ENCODE measurements around the gene GP2.

GP2 gene

DNA sequence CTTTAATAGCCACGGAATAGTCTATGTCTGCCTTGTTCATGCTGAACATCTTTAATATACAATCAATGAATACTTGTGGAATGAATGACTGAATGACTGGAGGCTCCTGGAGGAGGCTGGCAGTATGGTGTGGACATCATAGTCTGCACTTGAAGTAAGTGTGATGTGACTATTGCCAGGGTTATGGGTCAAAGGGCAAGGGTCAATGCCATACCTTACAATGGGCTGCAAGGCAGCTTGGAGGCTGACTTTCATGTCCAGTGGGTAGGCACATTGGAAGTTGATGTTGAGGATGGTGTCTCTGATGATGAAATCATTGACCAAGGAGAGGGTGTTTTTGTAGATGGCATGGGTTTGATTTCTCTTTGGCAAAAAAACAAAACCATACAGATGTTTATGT lies 7.9 kb downstream of the GP2 start:
- Histone ChIP-seq H3K36me3 (replicated peaks) (no peaks in the 10 kb centered on the region), H3K27me3 (replicated peaks) (no peaks in the 10 kb centered on the region), H3K27ac (no peak overlapping the region), H3K4me3 (ENCODE audit: low read depth, low read length) (no peak overlapping the region)
- DNase-seq = no peak
- TF ChIP-seq CTCF (IDR thresholded peaks at IDR 0.05; ENCODE audit: low read depth, low read length, missing control alignments) = no peak
- in situ Hi-C loops (cut with HindIII; ENCODE audit: low pct_ligation_motif_present, low sequenced_read_pairs) = no loop called here

DNA sequence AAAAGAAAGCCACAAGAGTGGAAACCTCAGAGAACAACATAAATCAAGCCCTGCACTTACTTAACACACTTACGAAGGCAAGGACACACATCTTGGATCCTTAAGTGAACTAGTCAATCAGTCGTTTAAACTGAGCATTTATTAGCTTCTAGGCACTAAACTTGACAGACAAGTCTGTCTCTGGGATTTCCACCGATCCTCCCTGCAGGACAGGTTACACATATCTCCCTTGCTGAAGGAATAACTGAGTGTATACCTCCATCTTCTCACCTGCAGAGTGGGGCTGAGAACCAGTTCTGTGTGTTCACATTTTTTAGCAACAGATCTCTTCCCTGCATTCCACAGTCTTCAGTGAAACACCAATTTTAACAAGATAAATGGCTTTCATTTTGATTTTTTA lies 8.9 kb downstream of the GP2 start:
- in situ Hi-C loops (cut with HindIII; ENCODE audit: low pct_ligation_motif_present, low sequenced_read_pairs) = no loop called here
- DNase-seq = no peak
- Histone ChIP-seq H3K4me3 (ENCODE audit: low read depth, low read length) (no peak overlapping the region), H3K36me3 (replicated peaks) (no peaks in the 10 kb centered on the region), H3K27ac (no peak overlapping the region), H3K27me3 (replicated peaks) (no peaks in the 10 kb centered on the region)
- no peak for TF ChIP-seq CTCF (IDR thresholded peaks at IDR 0.05; ENCODE audit: low read depth, low read length, missing control alignments)

- in situ Hi-C loops (cut with HindIII; ENCODE audit: low pct_ligation_motif_present, low sequenced_read_pairs) = no loop called here
- DNase-seq = no peak
- no peak overlapping the region for H3K4me3 ChIP-seq (ENCODE audit: low read depth, low read length)
- H3K27me3 ChIP-seq (replicated peaks) = no peaks in the 10 kb centered on the region
- TF ChIP-seq CTCF (IDR thresholded peaks at IDR 0.05; ENCODE audit: low read depth, low read length, missing control alignments) = no peak
- H3K36me3 ChIP-seq (replicated peaks) = no peaks in the 10 kb centered on the region
- no peak overlapping the region for H3K27ac ChIP-seq
These were observed 9.3 kb downstream of the GP2 start for GRCh38 chr16:20318006-20318405.

- no peak for DNase-seq
- TF ChIP-seq CTCF (IDR thresholded peaks at IDR 0.05; ENCODE audit: low read depth, low read length, missing control alignments) = no peak
- no peaks in the 10 kb centered on the region for H3K36me3 ChIP-seq (replicated peaks)
- H3K4me3 ChIP-seq (ENCODE audit: low read depth, low read length) = no peak overlapping the region
- no peaks in the 10 kb centered on the region for H3K27me3 ChIP-seq (replicated peaks)
- in situ Hi-C loops (cut with HindIII; ENCODE audit: low pct_ligation_motif_present, low sequenced_read_pairs) = no loop called here
- no peak overlapping the region for H3K27ac ChIP-seq
These were observed 10.2 kb downstream of the GP2 start for GRCh38 chr16:20317117-20317516.

DNA sequence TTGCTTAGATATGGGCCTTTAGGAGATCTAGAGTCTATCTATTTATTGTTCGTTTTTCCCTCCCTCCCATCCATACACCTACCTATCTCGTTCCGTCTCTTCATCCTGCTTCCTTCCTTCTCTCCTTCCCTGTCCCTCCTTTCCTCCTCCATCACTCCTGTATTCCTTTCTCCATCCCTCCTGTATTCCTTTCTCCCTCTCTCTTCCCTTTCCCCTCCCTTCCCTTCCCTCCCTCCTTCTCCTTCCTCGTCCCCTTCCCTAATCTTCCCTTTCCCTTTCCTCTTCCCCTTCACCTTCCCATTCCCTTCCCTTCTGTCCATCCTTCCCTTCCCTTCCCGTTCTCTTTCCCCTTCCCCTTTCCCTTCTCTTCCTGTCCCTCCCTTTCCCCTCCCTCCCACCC lies 10.6 kb downstream of the GP2 start:
- DNase-seq = no peak
- TF ChIP-seq CTCF (IDR thresholded peaks at IDR 0.05; ENCODE audit: low read depth, low read length, missing control alignments) = no peak
- H3K27me3 ChIP-seq (replicated peaks) = no peaks in the 10 kb centered on the region
- H3K27ac ChIP-seq = no peak overlapping the region
- no peaks in the 10 kb centered on the region for H3K36me3 ChIP-seq (replicated peaks)
- in situ Hi-C loops (cut with HindIII; ENCODE audit: low pct_ligation_motif_present, low sequenced_read_pairs) = no loop called here
- no peak overlapping the region for H3K4me3 ChIP-seq (ENCODE audit: low read depth, low read length)

GRCh38 chr16:20315764-20316163 lies 11.5 kb downstream of the GP2 start:
- H3K27ac ChIP-seq = no peak overlapping the region

More at GRCh38 chr16:20315764-20316163, 11.5 kb downstream of the GP2 start:
- H3K36me3 ChIP-seq (replicated peaks) = no peaks in the 10 kb centered on the region
- no peak overlapping the region for H3K4me3 ChIP-seq (ENCODE audit: low read depth, low read length)
- TF ChIP-seq CTCF (IDR thresholded peaks at IDR 0.05; ENCODE audit: low read depth, low read length, missing control alignments) = no peak
- no peak for DNase-seq
- in situ Hi-C loops (cut with HindIII; ENCODE audit: low pct_ligation_motif_present, low sequenced_read_pairs) = no loop called here
- no peaks in the 10 kb centered on the region for H3K27me3 ChIP-seq (replicated peaks)
